Measurements from ENCODE around the gene SHCBP1. TPM values are rescaled to one million over a fixed set of nuclear protein-coding genes. Genes with fewer than 3 reads are reported as not detected.

The SHCBP1 gene
- total and polyA plus RNA-seq, 2 of the 13 experiments (the other 11 are each of a cell fraction or from before 2014, with no cell fraction given) = 15.7 to 33.0 TPM

DNA sequence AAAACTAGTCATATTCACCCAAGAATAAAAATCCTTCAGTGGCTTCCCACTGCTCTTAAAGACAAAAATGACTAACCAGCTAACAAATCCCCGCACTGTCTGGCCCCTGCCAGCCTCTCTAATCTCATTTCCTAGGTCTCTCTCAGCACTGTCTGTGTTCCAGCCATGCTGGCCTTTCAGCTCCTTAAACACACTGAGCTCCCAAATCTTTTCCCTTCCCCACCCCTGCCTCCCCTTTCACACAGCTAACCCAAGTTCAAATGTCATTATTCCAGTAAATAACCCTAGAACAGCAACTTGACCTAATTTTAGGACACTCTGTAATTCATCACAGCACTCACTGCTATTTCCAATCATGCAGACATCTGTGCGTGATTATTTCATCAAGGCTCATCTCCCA lies 7.8 kb downstream of the SHCBP1 start:
- no peak overlapping the region for H3K9ac ChIP-seq (ENCODE audit: insufficient read depth, low read depth, low read length)
- no peaks in the 10 kb centered on the region for H3K79me2 ChIP-seq (ENCODE audit: insufficient read depth, low read length)
- no peak for TF ChIP-seq ZNF207 (IDR thresholded peaks at IDR 0.05; ENCODE audit: borderline replicate concordance)
- no peak for TF ChIP-seq GATAD1 (CRISPR knock-in tag; IDR thresholded peaks at IDR 0.05)
- TF ChIP-seq ZNF333 (CRISPR knock-in tag; IDR thresholded peaks at IDR 0.05; ENCODE audit: borderline replicate concordance) = no peak
- TF ChIP-seq, protein P1, sequence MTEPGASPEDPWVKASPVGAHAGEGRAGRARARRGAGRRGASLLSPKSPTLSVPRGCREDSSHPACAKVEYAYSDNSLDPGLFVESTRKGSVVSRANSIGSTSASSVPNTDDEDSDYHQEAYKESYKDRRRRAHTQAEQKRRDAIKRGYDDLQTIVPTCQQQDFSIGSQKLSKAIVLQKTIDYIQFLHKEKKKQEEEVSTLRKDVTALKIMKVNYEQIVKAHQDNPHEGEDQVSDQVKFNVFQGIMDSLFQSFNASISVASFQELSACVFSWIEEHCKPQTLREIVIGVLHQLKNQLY (CRISPR knock-in tag; IDR thresholded peaks at IDR 0.05) = no peak
- no peak for TF ChIP-seq HNRNPL (IDR thresholded peaks at IDR 0.05; ENCODE audit: low read depth, low read length)
- TF ChIP-seq ZBTB3 (CRISPR knock-in tag; IDR thresholded peaks at IDR 0.05; ENCODE audit: borderline replicate concordance, low read depth) = no peak
- no peak for TF ChIP-seq ZNF776 (CRISPR knock-in tag; IDR thresholded peaks at IDR 0.05)
- no peak for TF ChIP-seq ZNF160 (CRISPR knock-in tag; IDR thresholded peaks at IDR 0.05)
- TF ChIP-seq ZFP1 (CRISPR knock-in tag; IDR thresholded peaks at IDR 0.05) = no peak
- TF ChIP-seq NCOA1 (CRISPR knock-in tag; IDR thresholded peaks at IDR 0.05) = no peak
- TF ChIP-seq, protein P2, sequence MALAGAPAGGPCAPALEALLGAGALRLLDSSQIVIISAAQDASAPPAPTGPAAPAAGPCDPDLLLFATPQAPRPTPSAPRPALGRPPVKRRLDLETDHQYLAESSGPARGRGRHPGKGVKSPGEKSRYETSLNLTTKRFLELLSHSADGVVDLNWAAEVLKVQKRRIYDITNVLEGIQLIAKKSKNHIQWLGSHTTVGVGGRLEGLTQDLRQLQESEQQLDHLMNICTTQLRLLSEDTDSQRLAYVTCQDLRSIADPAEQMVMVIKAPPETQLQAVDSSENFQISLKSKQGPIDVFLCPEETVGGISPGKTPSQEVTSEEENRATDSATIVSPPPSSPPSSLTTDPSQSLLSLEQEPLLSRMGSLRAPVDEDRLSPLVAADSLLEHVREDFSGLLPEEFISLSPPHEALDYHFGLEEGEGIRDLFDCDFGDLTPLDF (CRISPR knock-in tag; IDR thresholded peaks at IDR 0.05) = no peak
- TF ChIP-seq ONECUT2 (CRISPR knock-in tag; IDR thresholded peaks at IDR 0.05) = no peak
- TF ChIP-seq MZF1 (CRISPR knock-in tag; IDR thresholded peaks at IDR 0.05; ENCODE audit: borderline replicate concordance) = no peak
- no peak for TF ChIP-seq PAX8 (CRISPR knock-in tag; IDR thresholded peaks at IDR 0.05; ENCODE audit: borderline replicate concordance)
- no peak overlapping the region for H2AFZ ChIP-seq (ENCODE audit: low read length)
- no peak for FAIRE-seq
- in situ Hi-C loops (cut with HindIII; ENCODE audit: extremely low pct_ligation_motif_present, low pct_unique_long_range_greater_than_20kb) (no loop called here), intact Hi-C loops (cut with micrococcal nuclease; ENCODE audit: unreplicated experiment) (no loop called here)
- no peaks in the 10 kb centered on the region for H3K9me3 ChIP-seq (ENCODE audit: low read length)
- H3K27ac ChIP-seq (ENCODE audit: extremely low read length, insufficient read depth, low read length) = no peak overlapping the region
- no peaks in the 10 kb centered on the region for H3K27me3 ChIP-seq (ENCODE audit: control insufficient read depth in 1 of 2, insufficient read depth in 2 of 2, low read length in 2 of 2)
- peaks cover 13 to 74% of the 10 kb centered on the region in 2 experiments for H3K36me3 ChIP-seq (replicated peaks in 1 of 2; ENCODE audit: control insufficient read depth in 1 of 2, insufficient read depth in 2 of 2, low read length in 2 of 2)
- no peak overlapping the region for H3K4me3 ChIP-seq (replicated peaks in 1 of 3; ENCODE audit: insufficient read depth in 1 of 3, low read depth in 2 of 3, low read length in 3 of 3)
- no peak overlapping the region for H3K4me2 ChIP-seq (ENCODE audit: low read depth, low read length)
- POLR2A ChIA-PET = no interaction called here
- CTCF ChIA-PET (ENCODE audit: low intra/inter-chr PET ratio, low total read pairs) = no interaction called here
- no TSS peak for BruUV-seq (replicated peaks)
- WGBS (ENCODE audit: low lambda C conversion rate) = 96% methylated on average over 2 of the region's 2 CpGs
- DNase-seq (ENCODE audit: low spot score) = no peak
- H4K20me1 ChIP-seq (ENCODE audit: insufficient read depth, low read length) = no peaks in the 10 kb centered on the region
- H3K4me1 ChIP-seq (ENCODE audit: insufficient read depth, low read length) = no peaks in the 10 kb centered on the region
- ATAC-seq = no peak

Data from HepG2 (cell line).